HG03045 (cell line): ENCODE data around the gene HAAO.
A peak's percentile ranks its signal among the peaks of the same experiment; 100 is the strongest.
"Not testable (repeated sequence)": the region's sequence is repeated elsewhere in the genome, so short reads cannot be mapped to it uniquely, and the experiment has no call there.

ENCODE experiments used
- ATAC-seq: cut with Tn5 transposase; IDR thresholded peaks from one replicate; pipeline ENCODE4 v1.9.1; 2021; ENCODE audit warnings: mild to moderate bottlenecking, moderate library complexity; ENCODE audit not compliant: unreplicated experiment

Gene HAAO

GRCh38 chr2:42752816-42753813, 39.3 kb downstream of the HAAO start:
- ATAC-seq = no peak

GRCh38 chr2:42752314-42752713, 40.1 kb downstream of the HAAO start:
- ATAC-seq = peak; percentile 61

GRCh38 chr2:42748840-42749239, 43.5 kb downstream of the HAAO start:
- no peak for ATAC-seq

- ATAC-seq = no peak
These were observed 45.0 kb downstream of the HAAO start for GRCh38 chr2:42747422-42747821.

GRCh38 chr2:42744545-42745082, 47.8 kb downstream of the HAAO start:
- ATAC-seq = no peak

GRCh38 chr2:42743659-42743990, 48.8 kb downstream of the HAAO start:
- no peak for ATAC-seq

GRCh38 chr2:42742740-42743658, 49.4 kb downstream of the HAAO start:
- no peak for ATAC-seq

GRCh38 chr2:42741140-42741539, 51.2 kb downstream of the HAAO start:
- no peak for ATAC-seq

GRCh38 chr2:42736598-42737322, 55.6 kb downstream of the HAAO start:
- ATAC-seq = no peak

- ATAC-seq = no peak
These were observed 58.5 kb downstream of the HAAO start for GRCh38 chr2:42733852-42734251.

GRCh38 chr2:42731316-42731715, 61.1 kb downstream of the HAAO start:
- not testable (repeated sequence) for ATAC-seq

GRCh38 chr2:42726680-42727079, 65.7 kb downstream of the HAAO start:
- no peak for ATAC-seq

- ATAC-seq = no peak
These were observed 66.7 kb downstream of the HAAO start for GRCh38 chr2:42725657-42726056.

GRCh38 chr2:42724886-42725285, 67.5 kb downstream of the HAAO start:
- no peak for ATAC-seq

GRCh38 chr2:42723465-42723864, 68.9 kb downstream of the HAAO start:
- no peak for ATAC-seq

GRCh38 chr2:42722320-42723190, 69.8 kb downstream of the HAAO start:
- ATAC-seq = peak; percentile 90

- no peak for ATAC-seq
These were observed 70.5 kb downstream of the HAAO start for GRCh38 chr2:42721898-42722297.
